ENCODE measurements around the gene SLC26A2. TPM values are rescaled to one million over a fixed set of nuclear protein-coding genes. Genes with fewer than 3 reads are reported as not detected.
"Not testable (repeated sequence)": the region's sequence is repeated elsewhere in the genome, so short reads cannot be mapped to it uniquely, and the experiment has no call there.

The SLC26A2 gene
- total RNA-seq, 6 experiments from 2014 or later = 1.3 to 2.4 (median 2.0) TPM

DNA sequence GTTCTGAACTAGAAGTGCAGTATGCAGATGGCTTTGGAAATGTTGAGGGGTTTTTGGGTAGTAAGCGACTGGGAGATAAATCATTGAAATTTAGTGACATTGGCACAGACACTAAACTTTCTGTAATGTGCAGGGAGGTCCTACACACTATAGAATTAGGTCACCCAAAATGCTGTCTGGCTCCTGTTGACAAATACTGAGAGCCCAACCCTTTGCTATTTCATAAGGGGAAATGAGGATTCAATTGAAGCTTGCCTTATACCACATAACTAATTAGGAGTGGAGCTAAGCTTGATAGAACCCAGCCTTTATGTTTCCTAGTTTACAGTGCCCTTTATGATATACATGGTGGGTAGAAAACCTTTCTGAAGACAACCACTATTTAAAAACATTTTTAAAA, 62.6 kb downstream of the SLC26A2 start:
- Histone ChIP-seq H3K27me3 (no peaks in the 10 kb centered on the region), H3K4me1 (no peaks in the 10 kb centered on the region), H3K9me3 (no peaks in the 10 kb centered on the region), H3K36me3 (peaks cover 3 to 94% (median 21%) of the 10 kb centered on the region in 4 donors), H3K4me3 (no peak overlapping the region), H3K27ac (no peak overlapping the region)
- 100% methylated on average over 1 of the region's 1 CpG for WGBS (ENCODE audit: insufficient coverage, low coverage, low lambda C conversion rate, missing lambda C conversion rate)
- TF ChIP-seq POLR2A (IDR thresholded peaks at IDR 0.05) = no peak
- no peak for TF ChIP-seq CTCF (IDR thresholded peaks at IDR 0.05)
- intact Hi-C loops (cut with DNase I) = no loop called here
- ATAC-seq (no peak), DNase-seq (no peak)

- peak in 2 of 4 donors; percentile 22 to 35 for ATAC-seq
- 77% methylated on average over 8 of the region's 9 CpGs for WGBS (ENCODE audit: insufficient coverage, low coverage, low lambda C conversion rate, missing lambda C conversion rate)
- Histone ChIP-seq H3K4me1 (no peaks in the 10 kb centered on the region), H3K36me3 (peaks cover 3 to 81% (median 17%) of the 10 kb centered on the region in 4 donors), H3K4me3 (no peak overlapping the region), H3K27me3 (no peaks in the 10 kb centered on the region), H3K27ac (no peak overlapping the region), H3K9me3 (no peaks in the 10 kb centered on the region)
- DNase-seq = no peak
- TF ChIP-seq POLR2A (IDR thresholded peaks at IDR 0.05) = no peak
- TF ChIP-seq CTCF (IDR thresholded peaks at IDR 0.05) = no peak
- intact Hi-C loops (cut with DNase I) = no loop called here
Observed at GRCh38 chr5:150024346-150024984, 63.9 kb downstream of the SLC26A2 start.

- Histone ChIP-seq H3K4me1 (no peaks in the 10 kb centered on the region), H3K27ac (no peak overlapping the region), H3K4me3 (no peak overlapping the region), H3K27me3 (no peaks in the 10 kb centered on the region), H3K36me3 (peaks cover 3 to 80% (median 26%) of the 10 kb centered on the region in 4 donors), H3K9me3 (no peaks in the 10 kb centered on the region)
- WGBS (ENCODE audit: insufficient coverage, low coverage, low lambda C conversion rate, missing lambda C conversion rate) = 90% methylated on average over 2 of the region's 4 CpGs
- DNase-seq (no peak), ATAC-seq (no peak)
- intact Hi-C loops (cut with DNase I) = no loop called here
- no peak for TF ChIP-seq CTCF (IDR thresholded peaks at IDR 0.05)
- TF ChIP-seq POLR2A (IDR thresholded peaks at IDR 0.05) = no peak
Observed at GRCh38 chr5:150026682-150027172, 66.2 kb downstream of the SLC26A2 start.

GRCh38 chr5:150028047-150028446, 67.5 kb downstream of the SLC26A2 start:
- WGBS (ENCODE audit: insufficient coverage, low coverage, low lambda C conversion rate, missing lambda C conversion rate) = 100% methylated on average over 1 of the region's 1 CpG
- H3K4me3 ChIP-seq; DNase-seq; intact Hi-C loops (cut with DNase I); H3K27me3 ChIP-seq; H3K4me1 ChIP-seq; H3K9me3 ChIP-seq; ATAC-seq; H3K27ac ChIP-seq: not testable (repeated sequence)
- peaks cover 5 to 85% (median 32%) of the 10 kb centered on the region in 4 donors for H3K36me3 ChIP-seq

DNA sequence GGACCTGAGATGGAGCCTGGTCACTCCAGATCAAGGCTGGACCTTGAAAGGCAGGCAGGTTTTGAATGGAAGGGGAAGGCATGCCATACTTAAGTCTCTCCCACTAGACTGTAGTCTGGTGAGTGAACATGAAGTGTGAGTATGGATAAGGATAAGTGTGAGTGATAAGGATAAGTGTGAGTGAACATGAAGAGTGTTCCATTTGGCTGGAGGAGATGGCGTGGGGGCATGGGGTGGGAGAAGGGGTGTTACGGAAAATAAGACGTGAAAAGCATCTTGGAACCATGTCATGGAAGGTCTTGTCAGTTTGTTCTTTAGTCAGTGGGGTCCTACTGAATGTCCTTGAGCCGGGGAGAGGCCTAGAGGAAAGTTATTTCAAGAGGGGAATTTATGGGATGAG, 72.8 kb downstream of the SLC26A2 start:
- ATAC-seq = no peak
- TF ChIP-seq CTCF (IDR thresholded peaks at IDR 0.05) (no peak), POLR2A (IDR thresholded peaks at IDR 0.05) (no peak)
- 91% methylated on average over 4 of the region's 4 CpGs for WGBS (ENCODE audit: insufficient coverage, low coverage, low lambda C conversion rate, missing lambda C conversion rate)
- Histone ChIP-seq H3K27me3 (no peaks in the 10 kb centered on the region), H3K27ac (no peak overlapping the region), H3K9me3 (no peaks in the 10 kb centered on the region), H3K36me3 (peaks cover 6 to 88% (median 40%) of the 10 kb centered on the region in 4 donors), H3K4me3 (no peak overlapping the region), H3K4me1 (no peaks in the 10 kb centered on the region)
- intact Hi-C loops (cut with DNase I) = no loop called here
- no peak for DNase-seq
